HepG2 (cell line): ENCODE data around the gene TTC16. TPM values are rescaled to one million over a fixed set of nuclear protein-coding genes. Genes with fewer than 3 reads are reported as not detected.
A peak's percentile ranks its signal among the peaks of the same experiment; 100 is the strongest.

ENCODE experiments used
- CEBPZ ChIP-seq: IDR thresholded peaks from 2 replicates; pipeline ENCODE4 v1.6.1; 2012; ENCODE audit warnings: low read length, improper control_type of control experiment
- FOSL2 ChIP-seq: sonication (generic); formaldehyde crosslinking; IDR thresholded peaks from 2 replicates; pipeline ENCODE4 v1.4.0; 2020; ENCODE audit warnings: missing genetic modification reagents
- FOXC1 ChIP-seq: sonication (generic); formaldehyde crosslinking; IDR thresholded peaks from 2 replicates; pipeline ENCODE4 v1.8.0; 2022; ENCODE audit warnings: mild to moderate bottlenecking, missing genetic modification reagents, borderline replicate concordance
- GABPA ChIP-seq, 2 experiments: IDR thresholded peaks; 2 replicates each; pipeline ENCODE4 v1.6.1; 2011 to 2016; ENCODE audit warnings: low read depth in 2 of 2, low read length in 1 of 2, missing biosample characterization in 1 of 2, missing genetic modification characterization in 1 of 2
- GTF3A ChIP-seq: sonication (generic); formaldehyde crosslinking; conservative IDR thresholded peaks from 2 replicates; pipeline ENCODE4 v1.4.0; 2020; ENCODE audit warnings: mild to moderate bottlenecking, missing genetic modification reagents
- HMGXB4 ChIP-seq, 2 experiments: sonication (generic) in 1 of 2; formaldehyde crosslinking in 1 of 2; IDR thresholded peaks; 2 replicates each; pipeline versions ENCODE4 v1.4.0 to v1.6.1; 2018 to 2020; ENCODE audit warnings: missing genetic modification reagents in 2 of 2, borderline replicate concordance in 1 of 2, low read depth in 1 of 2, mild to moderate bottlenecking in 1 of 2, missing biosample characterization in 1 of 2
- KDM1A ChIP-seq: IDR thresholded peaks from 2 replicates; pipeline ENCODE4 v1.6.1; 2016; ENCODE audit warnings: missing compliant biosample characterization
- KDM4B ChIP-seq: sonication (generic); formaldehyde crosslinking; IDR thresholded peaks from 2 replicates; pipeline ENCODE4 v1.4.0; 2020; ENCODE audit warnings: missing genetic modification reagents
- MYC ChIP-seq: sonication (generic); formaldehyde crosslinking; IDR thresholded peaks from 2 replicates; pipeline ENCODE4 v1.9.0; 2021; ENCODE audit warnings: missing genetic modification reagents, borderline replicate concordance
- NFE2 ChIP-seq: sonication (generic); formaldehyde crosslinking; IDR thresholded peaks from 2 replicates; pipeline ENCODE4 v1.4.0; 2020; ENCODE audit warnings: missing genetic modification reagents
- NFIC ChIP-seq: IDR thresholded peaks from 2 replicates; pipeline ENCODE4 v1.6.1; 2012; ENCODE audit warnings: mild to moderate bottlenecking, low read length, inconsistent platforms
- NFKB2 ChIP-seq: sonication (generic); formaldehyde crosslinking; IDR thresholded peaks from 2 replicates; pipeline ENCODE4 v1.4.0; 2020; ENCODE audit warnings: missing genetic modification reagents, borderline replicate concordance
- RFX5 ChIP-seq: IDR thresholded peaks from 2 replicates; pipeline ENCODE4 v1.6.1; 2011; ENCODE audit warnings: low read depth, low read length, improper control_type of control experiment
- TEAD3 ChIP-seq: optimal IDR thresholded peaks from 2 replicates; pipeline ENCODE3; 2016; ENCODE audit warnings: borderline replicate concordance
- ZNF431 ChIP-seq: sonication (generic); formaldehyde crosslinking; IDR thresholded peaks from 2 replicates; pipeline ENCODE4 v1.9.0; 2022; ENCODE audit warnings: missing genetic modification reagents, low read depth, mild to moderate bottlenecking, borderline replicate concordance
- ZNF552 ChIP-seq: sonication (generic); formaldehyde crosslinking; IDR thresholded peaks from 2 replicates; pipeline ENCODE4 v1.9.0; 2022; ENCODE audit warnings: missing genetic modification reagents, mild to moderate bottlenecking, borderline replicate concordance
- ZNF562 ChIP-seq: sonication (generic); formaldehyde crosslinking; IDR thresholded peaks from 2 replicates; pipeline ENCODE4 v1.8.0; 2022; ENCODE audit warnings: missing genetic modification reagents, borderline replicate concordance
- ZNF567 ChIP-seq: sonication (generic); formaldehyde crosslinking; IDR thresholded peaks from 2 replicates; pipeline ENCODE4 v1.8.1; 2023; ENCODE audit warnings: mild to moderate bottlenecking, missing genetic modification reagents, borderline replicate concordance
- ZUFSP ChIP-seq: sonication (generic); formaldehyde crosslinking; IDR thresholded peaks from 2 replicates; pipeline ENCODE4 v1.9.0; 2021; ENCODE audit warnings: missing genetic modification reagents, mild to moderate bottlenecking, borderline replicate concordance
- polyA plus RNA-seq, 8 experiments: library from polyadenylated mRNA; depleted of rRNA in 3 of 8; stranded (reverse) in 7 of 8; unstranded in 1 of 8; fragments of >200 nt; fragmentation: Illumina TruSeq in 4 of 8; extraction: Trizol in 4 of 8; gene quantifications; 2 replicates each; pipeline versions ENCODE4 v1.2.1 to v1.2.3, GENCODE V29; 2011 to 2016; ENCODE audit warnings: low read depth in 4 of 8, missing spikeins in 1 of 8, mixed read lengths in 1 of 8; ENCODE audit not compliant: insufficient read depth in 1 of 8
- total RNA-seq, 5 experiments: library from RNA; depleted of rRNA; stranded (reverse); fragments of >200 nt; fragmentation: Illumina TruSeq; extraction: Trizol; gene quantifications; 2 replicates each; pipeline ENCODE4 v1.2.3, GENCODE V29; 2016; ENCODE audit warnings: low read depth in 1 of 5

Gene TTC16
- total and polyA plus RNA-seq, 2 of the 13 experiments (the other 11 are each of a cell fraction or from before 2014, with no cell fraction given), result not detected

GRCh38 chr9:127734747-127735529, 19.1 kb downstream of the TTC16 start, which contains the start of gene TOR2A (continued):
- TF ChIP-seq ZNF552 (CRISPR knock-in tag) (no peak), ZNF567 (CRISPR knock-in tag) (0 out of 2 replicates have a peak, but pooled peaks have one; percentile 41), NFIC (no peak), TEAD3 (CRISPR knock-in tag) (peak; percentile 59), GABPA (IDR thresholded peaks at IDR 0.05; ENCODE audit: low read depth, low read length) (peak; percentile 71), GABPA (CRISPR knock-in tag; IDR thresholded peaks at IDR 0.05; ENCODE audit: low read depth) (peak; percentile 85), HMGXB4 (CRISPR knock-in tag; IDR thresholded peaks at IDR 0.05; ENCODE audit: borderline replicate concordance in 1 of 2, low read depth in 1 of 2) (peak; percentile 63 to 96), ZNF562 (no peak), ZUFSP (CRISPR knock-in tag) (no peak), GTF3A (CRISPR knock-in tag) (0 out of 2 replicates have a peak, but pooled peaks have one; percentile 92), NFKB2 (CRISPR knock-in tag) (no peak; the same call in 1 of the 2 replicates), CEBPZ (no peak), KDM4B (CRISPR knock-in tag) (0 out of 2 replicates have a peak, but pooled peaks have one; percentile 21), ZNF431 (CRISPR knock-in tag) (no peak), MYC (CRISPR knock-in tag) (no peak; the same call in 1 of the 2 replicates), KDM1A (CRISPR knock-in tag) (no peak), RFX5 (peak; percentile 95), FOXC1 (CRISPR knock-in tag) (no peak), NFE2 (CRISPR knock-in tag) (no peak), FOSL2 (CRISPR knock-in tag) (peak; percentile 13)
